Fibroblast of villous mesenchyme (primary cell): ENCODE measurements around the gene GOLGA6D. TPM values are rescaled to one million over a fixed set of nuclear protein-coding genes. Genes with fewer than 3 reads are reported as not detected.
"Not testable (repeated sequence)": the region's sequence is repeated elsewhere in the genome, so short reads cannot be mapped to it uniquely, and the experiment has no call there.

Source experiments
- DNase-seq: peaks from one replicate; pipeline ENCODE4 v3.0.0-alpha.2; 2010; ENCODE audit warnings: low read depth
- H3K4me3 ChIP-seq: 2 replicates; pipeline ENCODE4 v1.5.1; 2011; ENCODE audit warnings: low read depth, mild to moderate bottlenecking, low read length
- CTCF ChIP-seq: IDR thresholded peaks from 2 replicates; pipeline ENCODE4 v1.5.1; 2012; ENCODE audit warnings: low read depth, mild to moderate bottlenecking, low read length; ENCODE audit not compliant: insufficient read depth
- total RNA-seq: library from RNA; depleted of rRNA; stranded (reverse); fragments of >200 nt; gene quantifications from 2 replicates; pipeline ENCODE4 v1.2.3, GENCODE V29; 2012

The GOLGA6D gene
- total RNA-seq, 1 donor = not detected

DNA sequence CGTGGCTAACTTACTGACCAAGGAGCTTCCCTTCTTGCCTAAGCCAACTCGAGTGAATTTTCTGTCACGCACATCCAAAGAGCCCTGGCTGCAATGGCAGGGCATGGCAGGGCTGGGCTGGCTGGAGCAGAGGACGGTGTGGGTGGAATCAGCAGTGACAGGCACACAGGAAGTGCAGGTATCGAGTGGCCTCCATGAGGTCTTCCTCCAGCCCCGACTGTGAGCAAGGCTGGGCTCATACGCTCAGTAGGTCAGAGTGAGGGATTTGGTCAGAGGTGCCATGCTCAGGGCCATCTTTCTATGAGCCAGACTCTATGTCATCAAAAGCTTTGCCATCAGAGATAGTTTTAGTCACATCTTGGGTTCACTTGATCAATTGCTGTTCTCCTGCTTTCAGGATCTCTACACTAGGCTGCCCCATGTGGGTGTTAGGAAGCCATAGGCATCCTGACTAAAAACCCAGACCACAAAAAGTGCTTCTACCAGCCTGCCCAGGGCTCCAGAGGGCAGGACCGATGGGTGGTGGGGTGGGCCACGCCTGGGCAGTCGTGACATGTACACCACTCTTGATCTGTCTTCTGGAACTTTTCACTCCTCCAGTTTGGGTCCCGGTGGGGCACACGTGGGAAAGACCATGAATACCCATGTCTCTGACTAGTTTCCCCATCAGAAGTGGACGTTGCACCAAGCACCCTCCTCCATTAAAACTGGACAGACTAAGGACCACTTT lies 30.6 kb downstream of the GOLGA6D start:
- no peak for DNase-seq
- H3K4me3 ChIP-seq = no peak overlapping the region
- no peak for TF ChIP-seq CTCF

GRCh38 chr15:75314552-75315290 lies 32.1 kb downstream of the GOLGA6D start:
- no peak overlapping the region for H3K4me3 ChIP-seq
- no peak for DNase-seq
- no peak for TF ChIP-seq CTCF

DNA sequence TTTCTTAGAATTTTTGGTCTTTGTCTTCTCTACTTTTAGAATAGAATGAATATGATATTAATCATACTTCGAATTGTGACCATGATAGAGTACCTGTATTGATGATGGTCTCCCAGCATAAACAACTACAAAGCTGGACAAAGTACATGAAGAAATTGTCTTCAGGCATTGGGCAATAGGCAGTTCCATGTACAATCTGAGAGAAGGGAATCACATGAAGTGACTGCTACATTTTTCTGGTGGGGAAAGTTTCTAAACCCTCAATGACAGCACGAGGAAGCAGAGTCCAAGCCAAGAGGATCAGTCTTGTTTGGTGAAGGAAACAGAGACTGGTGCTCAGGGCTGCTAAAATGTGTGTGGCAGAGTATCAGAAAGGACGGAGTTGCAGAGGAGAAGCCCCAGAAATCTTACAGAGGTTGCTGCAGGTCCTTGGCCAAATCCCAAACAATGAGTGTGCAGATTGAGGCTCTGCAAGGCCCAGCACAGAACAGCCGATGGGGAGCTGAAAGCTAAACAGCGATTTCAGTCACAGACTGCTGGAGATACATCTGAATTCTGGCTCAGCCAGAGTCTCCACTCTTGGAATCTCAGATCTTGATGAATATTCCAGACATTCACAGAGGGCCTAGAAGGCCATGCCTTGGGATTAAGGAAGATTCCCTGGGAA lies 36.7 kb downstream of the GOLGA6D start:
- H3K4me3 ChIP-seq, DNase-seq: not testable (repeated sequence)

GRCh38 chr15:75321711-75322110 lies 39.1 kb downstream of the GOLGA6D start:
- no peak for DNase-seq
- H3K4me3 ChIP-seq = no peak overlapping the region
- no peak for TF ChIP-seq CTCF

DNA sequence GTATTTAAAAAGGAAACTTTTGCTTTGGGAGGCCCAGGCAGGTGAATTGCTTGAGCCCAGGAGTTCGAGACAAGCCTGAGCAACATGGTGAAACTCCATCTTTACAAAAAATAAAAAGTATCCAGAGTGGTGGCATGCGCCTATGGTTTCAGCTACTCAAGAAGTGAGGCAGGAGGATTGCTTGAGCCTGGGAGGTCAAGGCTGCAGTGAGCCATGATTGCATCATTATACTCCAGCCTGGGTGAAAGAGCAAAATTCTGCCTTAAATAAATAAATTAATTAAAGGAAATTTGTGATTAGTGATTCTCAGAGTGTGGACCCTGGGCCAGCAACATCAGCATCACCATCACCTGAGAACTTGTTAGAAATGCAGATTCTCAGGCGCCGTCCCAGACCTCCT lies 43.3 kb downstream of the GOLGA6D start:
- DNase-seq = no peak
- H3K4me3 ChIP-seq = no peak overlapping the region
- no peak for TF ChIP-seq CTCF

GRCh38 chr15:75327005-75327404 lies 44.4 kb downstream of the GOLGA6D start:
- H3K4me3 ChIP-seq = no peak overlapping the region
- no peak for DNase-seq
- no peak for TF ChIP-seq CTCF

GRCh38 chr15:75327491-75327890 lies 44.9 kb downstream of the GOLGA6D start:
- DNase-seq = no peak
- TF ChIP-seq CTCF = no peak
- H3K4me3 ChIP-seq = no peak overlapping the region
